Psoas muscle (tissue), 8 donors: Measurements from ENCODE around the gene SLC36A2. TPM values are rescaled to one million over a fixed set of nuclear protein-coding genes. Genes with fewer than 3 reads are reported as not detected.
A peak's percentile ranks its signal among the peaks of the same experiment; 100 is the strongest.

Experiments
- ATAC-seq, 4 donors: fragments of 200-7000 bp; cut with Tn5 transposase; one replicate each; pipeline ENCODE4 v1.9.1; 2020; ENCODE audit warnings: moderate library complexity in 3 of 4, mild to moderate bottlenecking in 2 of 4
- DNase-seq, 2 donors: peaks; one replicate each; pipeline ENCODE4 v3.0.0-alpha.2; 2020
- H3K27ac ChIP-seq: fragments of 200-600 bp; one replicate; pipeline ENCODE4 v1.8.0; 2022
- H3K27me3 ChIP-seq, 3 donors: fragments of 200-600 bp in 1 of 3; one replicate each; pipeline versions ENCODE4 v1.6.1 to v1.8.0; 2013 to 2022; ENCODE audit warnings: low read length in 2 of 3, mild to moderate bottlenecking in 2 of 3, moderate library complexity in 1 of 3; ENCODE audit not compliant: insufficient read depth in 3 of 3
- H3K36me3 ChIP-seq, 2 donors: fragments of 200-600 bp in 1 of 2; one replicate each; pipeline versions ENCODE4 v1.6.1 to v1.8.0; 2013 to 2022; ENCODE audit warnings: low read depth in 1 of 2, mild to moderate bottlenecking in 1 of 2, moderate library complexity in 1 of 2; ENCODE audit not compliant: insufficient read depth in 1 of 2
- H3K4me1 ChIP-seq: fragments of 200-600 bp; one replicate; pipeline ENCODE4 v1.8.0; 2022
- H3K4me3 ChIP-seq: fragments of 200-600 bp; one replicate; pipeline ENCODE4 v1.8.0; 2022; ENCODE audit warnings: mild to moderate bottlenecking
- H3K9me3 ChIP-seq: fragments of 200-600 bp; one replicate; pipeline ENCODE4 v1.8.0; 2022
- WGBS, 3 donors: extraction: QIAGEN DNeasy Blood & Tissue Kit; methylation state at CpG; one replicate each; pipeline versions ENCODE4 v1.1.6 to v1.1.7; 2013; 5-methylcytosine and 5-hydroxymethylcytosine counted together
- intact Hi-C, 2 donors: fragments of 100-400 bp; cut with DNase I; formaldehyde crosslinking; loops; one replicate each; pipeline versions ENCODE4 v1.11.0 to v1.14.2; 2022
- polyA plus RNA-seq, 3 donors: library from polyadenylated mRNA; stranded (reverse); fragments of 200-250 nt; gene quantifications; one replicate each; pipeline ENCODE4 v1.2.3, GENCODE V29; 2013
- total RNA-seq, 4 donors: library from RNA; stranded (reverse); fragmentation: NEBNext Ultra II Directional in 2 of 4; extraction: Animal tissue kit (Norgen Biotek cat#: 25700) in 2 of 4; gene quantifications; one replicate each; pipeline versions ENCODE4 v1.2.1 to v1.2.4, GENCODE V29; 2021 to 2023
- TF ChIP-seq, protein P1 (sequence below): fragments of 200-600 bp; IDR thresholded peaks from one replicate; pipeline ENCODE4 v1.8.0; 2022; ENCODE audit warnings: antibody characterized with exemption
- donor health status: healthy with polysubstance abuse.
- donor health status: DM: no; HTN: no; CAD: no; lungs with moderate emphysema.
- donor health status: Bipolar disorder and iron deficiency.
- donor health status: healthy.
- donor health status: DM: yes; HTN: yes; CAD: no.
- donor health status: DM: no; HTN: no; CAD: no.
- donor health status: DM: no; HTN: no; CAD: no.
- donor health status: DM: yes; HTN: yes; CAD: no.

SLC36A2 gene
- total and polyA plus RNA-seq, 7 donors = 2.7 to 37.4 (median 13.1) TPM

DNA sequence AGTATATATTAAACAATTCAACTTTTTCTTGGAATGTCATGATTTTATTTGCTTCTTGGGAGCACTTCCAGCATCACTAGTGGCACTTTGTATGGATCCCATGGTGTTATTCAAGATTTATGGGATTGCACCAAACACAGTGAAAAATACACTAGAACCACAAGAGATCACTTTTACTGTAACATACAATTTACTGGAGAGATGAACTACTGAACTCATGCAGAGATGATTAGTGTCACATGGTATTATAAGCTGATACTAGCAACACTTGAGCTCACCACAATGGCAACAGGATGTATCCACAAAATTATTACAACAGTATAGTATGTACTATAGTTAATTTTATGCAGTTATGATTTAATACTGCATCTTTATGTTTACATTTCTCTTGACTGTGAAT, 16.3 kb upstream of the SLC36A2 start:
- no peaks in the 10 kb centered on the region for H3K27me3 ChIP-seq
- no peak for ATAC-seq
- no peak overlapping the region for H3K27ac ChIP-seq
- no peaks in the 10 kb centered on the region for H3K36me3 ChIP-seq
- H3K4me1 ChIP-seq = no peaks in the 10 kb centered on the region
- no peak overlapping the region for H3K4me3 ChIP-seq
- peaks cover 16% of the 10 kb centered on the region for H3K9me3 ChIP-seq
- DNase-seq = no peak
- intact Hi-C loops = no loop called here
- TF ChIP-seq, protein P1, sequence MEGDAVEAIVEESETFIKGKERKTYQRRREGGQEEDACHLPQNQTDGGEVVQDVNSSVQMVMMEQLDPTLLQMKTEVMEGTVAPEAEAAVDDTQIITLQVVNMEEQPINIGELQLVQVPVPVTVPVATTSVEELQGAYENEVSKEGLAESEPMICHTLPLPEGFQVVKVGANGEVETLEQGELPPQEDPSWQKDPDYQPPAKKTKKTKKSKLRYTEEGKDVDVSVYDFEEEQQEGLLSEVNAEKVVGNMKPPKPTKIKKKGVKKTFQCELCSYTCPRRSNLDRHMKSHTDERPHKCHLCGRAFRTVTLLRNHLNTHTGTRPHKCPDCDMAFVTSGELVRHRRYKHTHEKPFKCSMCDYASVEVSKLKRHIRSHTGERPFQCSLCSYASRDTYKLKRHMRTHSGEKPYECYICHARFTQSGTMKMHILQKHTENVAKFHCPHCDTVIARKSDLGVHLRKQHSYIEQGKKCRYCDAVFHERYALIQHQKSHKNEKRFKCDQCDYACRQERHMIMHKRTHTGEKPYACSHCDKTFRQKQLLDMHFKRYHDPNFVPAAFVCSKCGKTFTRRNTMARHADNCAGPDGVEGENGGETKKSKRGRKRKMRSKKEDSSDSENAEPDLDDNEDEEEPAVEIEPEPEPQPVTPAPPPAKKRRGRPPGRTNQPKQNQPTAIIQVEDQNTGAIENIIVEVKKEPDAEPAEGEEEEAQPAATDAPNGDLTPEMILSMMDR = no peak

- WGBS, 3 donors = 69 to 83% (median 77%) methylated on average over 3 of the region's 3 CpGs
- H3K36me3 ChIP-seq = no peaks in the 10 kb centered on the region
- peaks cover 13% of the 10 kb centered on the region for H3K9me3 ChIP-seq
- H3K27me3 ChIP-seq = no peaks in the 10 kb centered on the region
- ATAC-seq = no peak
- H3K4me3 ChIP-seq = no peak overlapping the region
- H3K27ac ChIP-seq = no peak overlapping the region
- no peak for DNase-seq
- TF ChIP-seq, protein P1 = no peak
- intact Hi-C loops = no loop called here
- no peaks in the 10 kb centered on the region for H3K4me1 ChIP-seq
These were observed 15.6 kb upstream of the SLC36A2 start for GRCh38 chr5:151362970-151363369.

DNA sequence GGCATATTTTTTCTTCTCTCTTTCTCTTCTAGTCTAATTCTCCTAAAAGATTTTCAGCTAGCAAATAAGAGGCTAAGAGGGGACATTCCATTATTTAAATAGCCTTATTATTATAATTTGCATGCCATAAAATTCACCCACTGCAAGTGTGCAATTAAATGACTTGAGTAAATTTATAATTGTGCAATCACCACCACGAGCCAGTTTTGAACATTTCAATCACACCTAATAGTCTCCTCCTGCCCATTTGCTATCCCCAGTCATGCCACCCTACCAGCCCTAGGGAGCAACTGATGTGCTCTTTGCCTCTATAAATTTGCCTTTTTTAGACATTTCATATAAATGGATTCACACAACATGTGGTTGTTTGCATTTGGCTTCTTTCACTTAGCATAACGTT, 12.0 kb upstream of the SLC36A2 start:
- no peak for ATAC-seq
- intact Hi-C loops = no loop called here
- H3K27ac ChIP-seq = no peak overlapping the region
- peaks cover 7% of the 10 kb centered on the region for H3K9me3 ChIP-seq
- WGBS, 3 donors = 69 to 78% (median 77%) methylated on average over 2 of the region's 2 CpGs
- no peaks in the 10 kb centered on the region for H3K4me1 ChIP-seq
- H3K27me3 ChIP-seq = no peaks in the 10 kb centered on the region
- no peak overlapping the region for H3K4me3 ChIP-seq
- H3K36me3 ChIP-seq = no peaks in the 10 kb centered on the region
- DNase-seq = no peak
- TF ChIP-seq, protein P1 = no peak

- Histone ChIP-seq H3K36me3 (no peaks in the 10 kb centered on the region), H3K4me1 (no peaks in the 10 kb centered on the region), H3K27ac (no peak overlapping the region), H3K4me3 (no peak overlapping the region), H3K9me3 (peaks cover 7% of the 10 kb centered on the region), H3K27me3 (no peaks in the 10 kb centered on the region)
- WGBS, 3 donors = 43 to 62% (median 52%) methylated on average over 2 of the region's 2 CpGs
- TF ChIP-seq, protein P1 = no peak
- DNase-seq = no peak
- intact Hi-C loops = no loop called here
- ATAC-seq = peak in 3 of 4 donors; percentile 58 to 79 (median 58)
These were observed 10.4 kb upstream of the SLC36A2 start for GRCh38 chr5:151357792-151358191.

GRCh38 chr5:151357097-151357496, 9.7 kb upstream of the SLC36A2 start:
- Histone ChIP-seq H3K27me3 (no peaks in the 10 kb centered on the region), H3K36me3 (no peaks in the 10 kb centered on the region), H3K4me3 (no peak overlapping the region), H3K27ac (no peak overlapping the region), H3K4me1 (no peaks in the 10 kb centered on the region), H3K9me3 (peaks cover 2% of the 10 kb centered on the region)
- intact Hi-C loops = no loop called here
- DNase-seq = no peak
- WGBS, 3 donors = 89 to 93% (median 92%) methylated on average over 3 of the region's 3 CpGs
- ATAC-seq = no peak
- TF ChIP-seq, protein P1 = no peak
